PFSK-1 (cell line): Measurements from ENCODE around the gene GPR155.

ENCODE experiments used
- FOXP2 ChIP-seq: optimal IDR thresholded peaks from 2 replicates; pipeline ENCODE3; 2011; ENCODE audit warnings: borderline replicate concordance, control low read depth, inconsistent platforms; ENCODE audit not compliant: insufficient read depth; ENCODE audit errors: extremely low read length, extremely low read depth
- POLR2AphosphoS5 ChIP-seq: IDR thresholded peaks from 2 replicates; pipeline ENCODE4 v1.6.1; 2012; ENCODE audit warnings: low read depth, mild to moderate bottlenecking, control low read depth, low read length, moderate library complexity
- SIN3A ChIP-seq: IDR thresholded peaks from 2 replicates; pipeline ENCODE4 v1.6.1; 2012; ENCODE audit warnings: mild to moderate bottlenecking, low read length, moderate library complexity, borderline replicate concordance; ENCODE audit not compliant: insufficient read depth
- TAF1 ChIP-seq: IDR thresholded peaks from 2 replicates; pipeline ENCODE4 v1.6.1; 2012; ENCODE audit warnings: low read length, control low read depth, borderline replicate concordance; ENCODE audit not compliant: insufficient read depth
- TF ChIP-seq, protein P1 (sequence below), 2 experiments: IDR thresholded peaks; 2 replicates each; pipeline versions ENCODE4 v1.6.1 to v1.8.0; 2011 to 2012; ENCODE audit warnings: low read depth in 2 of 2, low read length in 2 of 2, control low read depth in 1 of 2, inconsistent platforms in 1 of 2, mild to moderate bottlenecking in 1 of 2, moderate library complexity in 1 of 2; ENCODE audit not compliant: insufficient read depth in 1 of 2

The GPR155 gene

DNA sequence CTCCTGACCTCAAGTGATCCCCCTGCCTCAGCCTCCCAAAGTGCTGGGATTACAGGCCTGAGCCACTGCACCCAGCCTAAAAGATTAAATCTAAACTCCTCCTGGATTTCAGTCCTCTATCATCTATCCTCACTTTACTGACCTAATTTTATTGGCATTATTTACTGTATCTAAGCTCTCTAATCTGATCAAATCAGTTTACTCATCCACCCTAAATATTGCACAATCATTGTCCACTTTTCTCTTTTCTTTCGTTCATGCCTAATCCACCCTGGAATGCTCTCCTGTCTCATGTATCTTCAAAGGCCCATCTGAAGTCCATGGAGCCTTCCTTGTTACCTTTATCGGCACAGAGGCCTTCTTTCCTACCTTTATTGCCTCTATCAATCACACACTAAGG is 31.6 kb upstream of the GPR155 start:
- TF ChIP-seq, protein P1, sequence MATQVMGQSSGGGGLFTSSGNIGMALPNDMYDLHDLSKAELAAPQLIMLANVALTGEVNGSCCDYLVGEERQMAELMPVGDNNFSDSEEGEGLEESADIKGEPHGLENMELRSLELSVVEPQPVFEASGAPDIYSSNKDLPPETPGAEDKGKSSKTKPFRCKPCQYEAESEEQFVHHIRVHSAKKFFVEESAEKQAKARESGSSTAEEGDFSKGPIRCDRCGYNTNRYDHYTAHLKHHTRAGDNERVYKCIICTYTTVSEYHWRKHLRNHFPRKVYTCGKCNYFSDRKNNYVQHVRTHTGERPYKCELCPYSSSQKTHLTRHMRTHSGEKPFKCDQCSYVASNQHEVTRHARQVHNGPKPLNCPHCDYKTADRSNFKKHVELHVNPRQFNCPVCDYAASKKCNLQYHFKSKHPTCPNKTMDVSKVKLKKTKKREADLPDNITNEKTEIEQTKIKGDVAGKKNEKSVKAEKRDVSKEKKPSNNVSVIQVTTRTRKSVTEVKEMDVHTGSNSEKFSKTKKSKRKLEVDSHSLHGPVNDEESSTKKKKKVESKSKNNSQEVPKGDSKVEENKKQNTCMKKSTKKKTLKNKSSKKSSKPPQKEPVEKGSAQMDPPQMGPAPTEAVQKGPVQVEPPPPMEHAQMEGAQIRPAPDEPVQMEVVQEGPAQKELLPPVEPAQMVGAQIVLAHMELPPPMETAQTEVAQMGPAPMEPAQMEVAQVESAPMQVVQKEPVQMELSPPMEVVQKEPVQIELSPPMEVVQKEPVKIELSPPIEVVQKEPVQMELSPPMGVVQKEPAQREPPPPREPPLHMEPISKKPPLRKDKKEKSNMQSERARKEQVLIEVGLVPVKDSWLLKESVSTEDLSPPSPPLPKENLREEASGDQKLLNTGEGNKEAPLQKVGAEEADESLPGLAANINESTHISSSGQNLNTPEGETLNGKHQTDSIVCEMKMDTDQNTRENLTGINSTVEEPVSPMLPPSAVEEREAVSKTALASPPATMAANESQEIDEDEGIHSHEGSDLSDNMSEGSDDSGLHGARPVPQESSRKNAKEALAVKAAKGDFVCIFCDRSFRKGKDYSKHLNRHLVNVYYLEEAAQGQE (IDR thresholded peaks at IDR 0.05; ENCODE audit: insufficient read depth in 1 of 2, low read depth in 2 of 2, low read length in 2 of 2): no peak
- TF ChIP-seq SIN3A (no peak), POLR2AphosphoS5 (no peak), FOXP2 (no peak), TAF1 (no peak)

DNA sequence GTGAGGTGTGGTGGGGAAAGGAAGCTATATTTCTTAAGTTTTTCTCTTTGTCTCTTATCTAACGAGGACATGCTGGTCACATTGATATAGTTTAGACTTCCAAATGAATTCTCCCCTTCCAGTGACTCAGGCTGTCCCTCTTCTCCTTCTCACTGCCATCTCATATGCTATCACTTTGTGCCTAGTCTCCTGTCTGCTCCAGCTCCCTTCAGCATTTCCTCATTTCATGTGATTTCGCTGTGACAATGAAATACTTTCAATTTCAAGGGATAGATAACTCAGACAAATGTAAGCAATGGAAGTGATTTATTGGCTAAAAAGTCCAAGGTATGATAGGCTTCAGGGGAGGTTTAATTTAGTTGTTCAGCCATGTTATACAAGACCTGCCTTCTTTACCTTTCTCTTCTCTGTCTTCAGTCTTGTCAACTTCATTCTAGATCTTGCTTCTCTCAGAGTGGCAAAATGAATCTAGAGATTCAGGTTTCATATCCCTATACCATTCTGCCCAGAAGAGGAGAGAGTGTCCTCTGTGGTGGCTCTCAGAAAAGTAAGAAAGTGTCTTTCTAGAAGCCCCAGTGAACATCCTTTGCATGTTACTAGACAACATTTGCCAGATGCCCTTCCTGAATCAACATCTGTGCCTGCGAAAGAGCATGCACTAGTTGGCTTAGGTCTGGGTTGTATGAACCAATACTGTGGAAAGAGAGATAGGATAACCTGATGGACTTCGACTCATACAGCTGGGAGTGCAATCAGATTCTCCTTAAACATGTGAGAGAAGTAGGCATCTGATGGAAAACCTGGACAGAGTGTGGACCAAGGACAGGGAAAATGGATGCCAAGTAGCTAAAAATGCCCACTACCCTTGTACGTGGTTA is 29.9 kb upstream of the GPR155 start:
- TF ChIP-seq FOXP2: no peak
- no peak for TF ChIP-seq POLR2AphosphoS5

DNA sequence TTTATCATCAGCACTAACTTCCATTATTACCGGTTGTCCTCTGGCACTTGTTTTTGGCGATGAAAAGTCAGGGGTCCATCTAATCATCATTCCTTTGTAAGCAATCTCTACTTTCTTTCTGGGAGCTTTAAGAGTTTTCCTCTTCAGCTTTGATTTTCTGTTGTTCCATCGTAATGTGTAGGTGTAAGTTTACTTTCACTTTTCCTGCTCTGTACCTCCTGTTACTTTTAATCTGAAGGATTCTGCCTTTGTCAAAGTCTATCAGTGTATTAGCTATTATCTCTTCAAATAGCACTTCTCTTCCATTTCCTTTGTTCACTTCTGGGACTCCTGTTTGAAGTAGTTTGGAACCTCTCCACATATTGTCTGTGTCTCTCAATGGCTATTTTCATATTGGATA is 25.5 kb upstream of the GPR155 start:
- no peak for TF ChIP-seq TAF1
- TF ChIP-seq, protein P1 (IDR thresholded peaks at IDR 0.05; ENCODE audit: insufficient read depth in 1 of 2, low read depth in 2 of 2, low read length in 2 of 2): no peak
- TF ChIP-seq POLR2AphosphoS5: no peak
- TF ChIP-seq FOXP2: no peak
- TF ChIP-seq SIN3A: no peak

DNA sequence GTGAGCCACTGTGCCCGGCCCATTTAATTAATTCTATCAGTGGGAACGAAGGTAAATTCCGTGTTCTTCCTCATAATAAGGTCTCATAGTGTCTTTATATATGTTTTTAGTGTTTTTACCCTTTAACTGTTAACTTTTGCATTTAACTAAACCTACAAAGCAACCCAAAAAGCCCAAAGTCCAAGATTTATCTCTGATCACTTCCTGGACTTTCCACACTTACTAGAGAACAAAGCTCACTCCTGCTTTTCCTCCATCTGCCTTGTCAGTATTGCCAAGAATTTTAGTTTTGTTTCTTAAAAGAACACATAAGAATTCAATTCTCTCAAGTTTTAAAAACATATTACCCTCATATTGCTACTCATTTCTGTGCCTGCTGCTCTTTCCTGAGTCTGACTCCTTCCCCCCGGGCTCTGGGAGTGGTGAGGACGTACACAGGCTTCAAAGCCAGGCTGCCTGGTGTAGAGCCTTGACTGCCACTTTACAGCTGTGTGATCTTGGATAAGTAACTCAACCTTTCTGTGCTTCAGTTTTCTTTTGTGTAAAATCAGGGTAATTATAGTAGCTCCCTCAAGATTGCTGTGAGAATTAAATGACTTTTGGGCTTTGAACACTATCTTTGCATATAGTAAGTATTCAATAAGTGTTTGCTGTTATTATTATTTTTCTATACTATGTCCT is 24.9 kb upstream of the GPR155 start:
- TF ChIP-seq POLR2AphosphoS5 (no peak), SIN3A (no peak), TAF1 (no peak), FOXP2 (no peak)
- TF ChIP-seq, protein P1 (IDR thresholded peaks at IDR 0.05; ENCODE audit: insufficient read depth in 1 of 2, low read depth in 2 of 2, low read length in 2 of 2): no peak

DNA sequence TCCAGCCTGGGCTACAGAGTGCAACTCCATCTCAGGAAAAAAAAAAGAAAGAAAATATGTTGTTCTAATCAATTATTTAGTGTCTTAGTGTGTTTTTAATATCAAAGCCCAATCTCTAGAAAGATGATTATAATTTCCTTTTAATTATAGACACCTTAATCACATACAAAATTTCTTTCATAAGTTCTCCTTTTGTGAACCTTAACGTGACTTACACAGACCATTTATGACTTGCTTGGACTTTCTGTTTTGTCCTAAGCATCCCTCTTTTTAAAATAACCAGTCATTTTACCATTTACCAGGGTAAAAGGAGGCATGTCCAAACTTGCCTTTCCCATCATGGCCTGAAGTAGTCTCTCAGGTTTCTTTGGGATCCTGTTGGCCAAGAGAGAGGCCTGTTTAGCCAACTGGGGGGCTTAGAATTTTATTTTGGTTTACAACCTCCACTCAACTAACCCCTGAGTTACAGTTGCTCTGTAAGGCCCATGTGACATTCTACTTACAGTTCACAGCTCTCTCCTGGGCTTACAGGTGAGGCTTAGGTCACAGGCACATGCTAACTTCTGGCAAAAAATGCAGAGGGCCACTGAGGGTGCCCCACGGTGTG is 23.9 kb upstream of the GPR155 start:
- TF ChIP-seq POLR2AphosphoS5 (no peak), TAF1 (no peak), SIN3A (no peak), FOXP2 (no peak)
- TF ChIP-seq, protein P1 (IDR thresholded peaks at IDR 0.05; ENCODE audit: insufficient read depth in 1 of 2, low read depth in 2 of 2, low read length in 2 of 2): no peak
